ENCODE results near the gene TBX5.

Gene TBX5

GRCh38 chr12:114320968-114321367, 85.0 kb downstream of the TBX5 start:
- DNase-seq (ENCODE audit: low read depth, low spot score), result no peak

- no peak for DNase-seq (ENCODE audit: low read depth, low spot score)
These were observed 85.8 kb downstream of the TBX5 start for GRCh38 chr12:114320101-114320500.

- no peak for DNase-seq (ENCODE audit: low read depth, low spot score)
These were observed 86.5 kb downstream of the TBX5 start for GRCh38 chr12:114319422-114319821.

- DNase-seq (ENCODE audit: low read depth, low spot score), result no peak
These were observed 87.0 kb downstream of the TBX5 start for GRCh38 chr12:114318984-114319383.

- DNase-seq (ENCODE audit: low read depth, low spot score), result no peak
These were observed 89.9 kb downstream of the TBX5 start for GRCh38 chr12:114316076-114316475.

GRCh38 chr12:114314974-114315720, 90.8 kb downstream of the TBX5 start:
- DNase-seq (ENCODE audit: low read depth, low spot score), result no peak

GRCh38 chr12:114314403-114314802, 91.5 kb downstream of the TBX5 start:
- DNase-seq (ENCODE audit: low read depth, low spot score), result no peak

GRCh38 chr12:114313910-114314309, 92.0 kb downstream of the TBX5 start:
- no peak for DNase-seq (ENCODE audit: low read depth, low spot score)

GRCh38 chr12:114311974-114312373, 94.0 kb downstream of the TBX5 start:
- no peak for DNase-seq (ENCODE audit: low read depth, low spot score)

GRCh38 chr12:114306646-114307045, 99.3 kb downstream of the TBX5 start:
- DNase-seq (ENCODE audit: low read depth, low spot score), result no peak

- no peak for DNase-seq (ENCODE audit: low read depth, low spot score)
These were observed 100.5 kb downstream of the TBX5 start for GRCh38 chr12:114305446-114305845.
